ENCODE results near the gene MMAB.

MMAB gene

GRCh38 chr12:109525279-109525585 is 48.1 kb downstream of the MMAB start:
- no peak for DNase-seq
- Histone ChIP-seq H3K27ac (no peak overlapping the region), H3K4me1 (no peaks in the 10 kb centered on the region), H3K4me3 (no peak overlapping the region), H3K9me3 (no peaks in the 10 kb centered on the region), H3K27me3 (no peaks in the 10 kb centered on the region), H3K36me3 (peaks cover 81 to 100% (median 93%) of the 10 kb centered on the region in 3 donors)
- TF ChIP-seq CTCF (IDR thresholded peaks at IDR 0.05), result no peak
- intact Hi-C loops (cut with DNase I; ENCODE audit: low total_unique reads), result loop anchor here (10.0 kb wide), 1 partner anchor 250 kb away; no protein-coding TSS in a partner anchor

GRCh38 chr12:109524466-109525278 is 48.6 kb downstream of the MMAB start:
- H3K9me3 ChIP-seq, result no peaks in the 10 kb centered on the region
- H3K27me3 ChIP-seq, result no peaks in the 10 kb centered on the region
- peaks cover 79 to 100% (median 92%) of the 10 kb centered on the region in 3 donors for H3K36me3 ChIP-seq
- TF ChIP-seq CTCF (IDR thresholded peaks at IDR 0.05), result no peak
- peak in 1 of 2 donors; percentile 35 for DNase-seq
- no peak overlapping the region for H3K4me3 ChIP-seq
- no peaks in the 10 kb centered on the region for H3K4me1 ChIP-seq
- no peak overlapping the region for H3K27ac ChIP-seq
- intact Hi-C loops (cut with DNase I; ENCODE audit: low total_unique reads), result loop anchor here (10.0 kb wide), 1 partner anchor 250 kb away; no protein-coding TSS in a partner anchor

GRCh38 chr12:109523504-109523903 is 49.8 kb downstream of the MMAB start:
- Histone ChIP-seq H3K4me1 (no peaks in the 10 kb centered on the region), H3K9me3 (no peaks in the 10 kb centered on the region), H3K27ac (no peak overlapping the region), H3K27me3 (no peaks in the 10 kb centered on the region), H3K4me3 (no peak overlapping the region), H3K36me3 (peaks cover 80 to 100% (median 90%) of the 10 kb centered on the region in 3 donors)
- intact Hi-C loops (cut with DNase I; ENCODE audit: low total_unique reads), result loop anchor here (10.0 kb wide), 1 partner anchor 251 kb away; no protein-coding TSS in a partner anchor
- no peak for DNase-seq
- TF ChIP-seq CTCF (IDR thresholded peaks at IDR 0.05), result no peak

- Histone ChIP-seq H3K4me1 (no peaks in the 10 kb centered on the region), H3K9me3 (no peaks in the 10 kb centered on the region), H3K27me3 (no peaks in the 10 kb centered on the region), H3K36me3 (peaks cover 84 to 100% (median 90%) of the 10 kb centered on the region in 3 donors), H3K27ac (no peak overlapping the region), H3K4me3 (no peak overlapping the region)
- intact Hi-C loops (cut with DNase I; ENCODE audit: low total_unique reads), result loop anchor here (10.0 kb wide), 1 partner anchor 252 kb away; no protein-coding TSS in a partner anchor
- TF ChIP-seq CTCF (IDR thresholded peaks at IDR 0.05), result no peak
- DNase-seq, result no peak
These were observed 50.2 kb downstream of the MMAB start for GRCh38 chr12:109523071-109523470.

- no peak overlapping the region for H3K27ac ChIP-seq
- no peaks in the 10 kb centered on the region for H3K9me3 ChIP-seq
- H3K4me3 ChIP-seq, result no peak overlapping the region
- no peaks in the 10 kb centered on the region for H3K27me3 ChIP-seq
- intact Hi-C loops (cut with DNase I; ENCODE audit: low total_unique reads), result loop anchor here (10.0 kb wide), 1 partner anchor 253 kb away; no protein-coding TSS in a partner anchor
- DNase-seq, result no peak
- H3K36me3 ChIP-seq, result peaks cover 91 to 100% (median 91%) of the 10 kb centered on the region in 3 donors
- H3K4me1 ChIP-seq, result no peaks in the 10 kb centered on the region
- no peak for TF ChIP-seq CTCF (IDR thresholded peaks at IDR 0.05)
These were observed 51.5 kb downstream of the MMAB start for GRCh38 chr12:109521831-109522230.

Measured in tibial artery (tissue), 4 donors.